HepG2 (cell line): ENCODE data around the gene GRHPR. TPM values are rescaled to one million over a fixed set of nuclear protein-coding genes. Genes with fewer than 3 reads are reported as not detected.
A peak's percentile ranks its signal among the peaks of the same experiment; 100 is the strongest.

Experiments
- ATAD3A ChIP-seq: sonication (generic); formaldehyde crosslinking; IDR thresholded peaks from 2 replicates; pipeline ENCODE4 v1.4.0; 2020; ENCODE audit warnings: missing genetic modification reagents
- BATF2 ChIP-seq: sonication (generic); formaldehyde crosslinking; IDR thresholded peaks from 2 replicates; pipeline ENCODE4 v1.8.0; 2022; ENCODE audit warnings: mild to moderate bottlenecking, missing genetic modification reagents, moderate library complexity
- CEBPB ChIP-seq: IDR thresholded peaks from 2 replicates; pipeline ENCODE4 v1.6.1; 2011; ENCODE audit warnings: low read depth, low read length, improper control_type of control experiment, borderline replicate concordance
- FUBP1 ChIP-seq: sonication (generic); formaldehyde crosslinking; IDR thresholded peaks from 2 replicates; pipeline ENCODE4 v1.5.1; 2020; ENCODE audit warnings: missing genetic modification reagents, mild to moderate bottlenecking, borderline replicate concordance
- KDM5A ChIP-seq: fragments of 200-600 bp; sonication (generic); IDR thresholded peaks from 2 replicates; pipeline ENCODE4 v1.7.0; 2018; ENCODE audit warnings: antibody characterized with exemption, mild to moderate bottlenecking, low read length, borderline replicate concordance
- MLXIP ChIP-seq: sonication (generic); formaldehyde crosslinking; IDR thresholded peaks from 2 replicates; pipeline ENCODE4 v1.9.0; 2021; ENCODE audit warnings: missing genetic modification reagents, borderline replicate concordance
- PAXIP1 ChIP-seq: sonication (generic); formaldehyde crosslinking; conservative IDR thresholded peaks from 2 replicates; pipeline ENCODE4 v1.4.0; 2020; ENCODE audit warnings: mild to moderate bottlenecking, missing genetic modification reagents, moderate library complexity
- PITX1 ChIP-seq: sonication (generic); formaldehyde crosslinking; IDR thresholded peaks from 2 replicates; pipeline ENCODE4 v1.5.1; 2020; ENCODE audit warnings: mild to moderate bottlenecking, missing genetic modification reagents
- SAP130 ChIP-seq: IDR thresholded peaks from 2 replicates; pipeline ENCODE4 v1.6.1; 2016; ENCODE audit warnings: low read depth
- SIN3A ChIP-seq: IDR thresholded peaks from 2 replicates; pipeline ENCODE4 v1.6.1; 2011; ENCODE audit warnings: low read depth, mild to moderate bottlenecking, control low read depth, low read length, borderline replicate concordance
- ZNF18 ChIP-seq: sonication (generic); formaldehyde crosslinking; IDR thresholded peaks from 2 replicates; pipeline ENCODE4 v1.8.0; 2022; ENCODE audit warnings: mild to moderate bottlenecking, missing genetic modification reagents; ENCODE audit not compliant: insufficient replicate concordance
- ZNF317 ChIP-seq: sonication (generic); formaldehyde crosslinking; IDR thresholded peaks from 2 replicates; pipeline ENCODE4 v1.5.0; 2020; ENCODE audit warnings: mild to moderate bottlenecking, missing genetic modification reagents
- ZNF710 ChIP-seq: sonication (generic); formaldehyde crosslinking; IDR thresholded peaks from 2 replicates; pipeline ENCODE4 v1.5.0; 2020; ENCODE audit warnings: mild to moderate bottlenecking, missing genetic modification reagents, borderline replicate concordance
- ZNF839 ChIP-seq: sonication (generic); formaldehyde crosslinking; IDR thresholded peaks from 2 replicates; pipeline ENCODE4 v1.4.0; 2020; ENCODE audit warnings: missing genetic modification reagents, mild to moderate bottlenecking, borderline replicate concordance
- polyA plus RNA-seq, 8 experiments: library from polyadenylated mRNA; depleted of rRNA in 3 of 8; stranded (reverse) in 7 of 8; unstranded in 1 of 8; fragments of >200 nt; fragmentation: Illumina TruSeq in 4 of 8; extraction: Trizol in 4 of 8; gene quantifications; 2 replicates each; pipeline versions ENCODE4 v1.2.1 to v1.2.3, GENCODE V29; 2011 to 2016; ENCODE audit warnings: low read depth in 4 of 8, missing spikeins in 1 of 8, mixed read lengths in 1 of 8; ENCODE audit not compliant: insufficient read depth in 1 of 8
- total RNA-seq, 5 experiments: library from RNA; depleted of rRNA; stranded (reverse); fragments of >200 nt; fragmentation: Illumina TruSeq; extraction: Trizol; gene quantifications; 2 replicates each; pipeline ENCODE4 v1.2.3, GENCODE V29; 2016; ENCODE audit warnings: low read depth in 1 of 5

Gene GRHPR
- total and polyA plus RNA-seq, 2 of the 13 experiments (the other 11 are each of a cell fraction or from before 2014, with no cell fraction given): 113 to 115 TPM

- TF ChIP-seq BATF2 (CRISPR knock-in tag) (no peak), FUBP1 (CRISPR knock-in tag) (no peak), CEBPB (peak; percentile 72; the same call in 1 of the 2 replicates), MLXIP (no peak), SAP130 (CRISPR knock-in tag) (peak; percentile 76), ATAD3A (no peak), ZNF317 (CRISPR knock-in tag) (no peak), ZNF18 (CRISPR knock-in tag) (no peak), PAXIP1 (CRISPR knock-in tag) (peak; percentile 13; the same call in 1 of the 2 replicates), PITX1 (CRISPR knock-in tag) (no peak), ZNF839 (CRISPR knock-in tag) (no peak), KDM5A (no peak), SIN3A (peak; percentile 87; the same call in 1 of the 2 replicates), ZNF710 (CRISPR knock-in tag) (no peak)
Observed at GRCh38 chr9:37465249-37466036, 42.9 kb downstream of the GRHPR start, which contains the start of gene ZBTB5 (continued).
